SK-N-SH (cell line): Measurements from ENCODE around the gene ARL3. TPM values are rescaled to one million over a fixed set of nuclear protein-coding genes. Genes with fewer than 3 reads are reported as not detected.

Experiments
- CTCF ChIA-PET: fragments of 300-600, 350-600 bp; formaldehyde crosslinking; extraction: SDS; loops from one replicate; lab custom pipeline; 2021; lab: Yijun Ruan, JAX
- POLR2A ChIA-PET: fragments of 350-600 bp; sonication (Branson Sonifier 250); formaldehyde crosslinking; extraction: SDS; loops from one replicate; lab custom pipeline; 2020; ENCODE audit warnings: antibody characterized with exemption, inconsistent platforms; lab: Yijun Ruan, JAX
- DNase-seq: peaks from one replicate; pipeline ENCODE4 v3.0.0; 2012
- H2AFZ ChIP-seq: fragments of 200-600 bp; sonication (generic); 2 replicates; pipeline ENCODE4 v1.8.1; 2016; ENCODE audit warnings: antibody characterized with exemption, mild to moderate bottlenecking, low read depth
- H3F3A ChIP-seq: fragments of 200-600 bp; sonication (generic); replicated peaks from 2 replicates; pipeline ENCODE3; 2016; ENCODE audit warnings: antibody characterized with exemption, mild to moderate bottlenecking; ENCODE audit not compliant: insufficient read depth
- H3K27ac ChIP-seq, 2 experiments: fragments of 200-500 bp in 1 of 2; fragments of 200-600 bp in 1 of 2; sonication (Bioruptor generic) in 1 of 2; sonication (generic), shearing (Covaris generic) in 1 of 2; 2 replicates each; pipeline versions ENCODE4 v1.5.1 to v1.6.1; 2014 to 2016; ENCODE audit warnings: low read depth in 2 of 2, inconsistent platforms in 1 of 2, low read length in 1 of 2, mild to moderate bottlenecking in 1 of 2, mixed read lengths in 1 of 2
- H3K27me3 ChIP-seq: fragments of 200-600 bp; sonication (generic), shearing (Covaris generic); 2 replicates; pipeline ENCODE4 v1.6.1; 2016; ENCODE audit warnings: mixed run types; ENCODE audit not compliant: insufficient read depth
- H3K36me3 ChIP-seq, 2 experiments: fragments of 200-500 bp in 1 of 2; fragments of 200-600 bp in 1 of 2; sonication (Bioruptor generic) in 1 of 2; sonication (generic) in 1 of 2; replicated peaks in 1 of 2; 2 replicates each; pipeline versions ENCODE3 to v1.5.1; 2014 to 2016; ENCODE audit warnings: low read length in 1 of 2, mild to moderate bottlenecking in 1 of 2; ENCODE audit not compliant: insufficient read depth in 2 of 2, control insufficient read depth in 1 of 2
- H3K4me1 ChIP-seq, 2 experiments: fragments of 200-500 bp in 1 of 2; fragments of 200-600 bp in 1 of 2; sonication (Bioruptor generic) in 1 of 2; sonication (generic), shearing (Covaris generic) in 1 of 2; 2 replicates each; pipeline versions ENCODE4 v1.5.1 to v1.6.1; 2014 to 2016; ENCODE audit warnings: low read depth in 1 of 2, low read length in 1 of 2, mixed run types in 1 of 2; ENCODE audit not compliant: insufficient read depth in 2 of 2, control insufficient read depth in 1 of 2
- H3K4me2 ChIP-seq: fragments of 200-600 bp; sonication (generic), shearing (Covaris generic); 2 replicates; pipeline ENCODE4 v1.6.1; 2017; ENCODE audit warnings: mixed run types
- H3K4me3 ChIP-seq, 2 experiments: fragments of 200-500 bp in 1 of 2; fragments of 200-600 bp in 1 of 2; sonication (Bioruptor generic) in 1 of 2; sonication (generic), shearing (Covaris generic) in 1 of 2; 2 replicates each; pipeline versions ENCODE4 v1.5.1 to v1.8.1; 2014 to 2016; ENCODE audit warnings: low read depth in 2 of 2, inconsistent platforms in 1 of 2, low read length in 1 of 2, mild to moderate bottlenecking in 1 of 2, mixed read lengths in 1 of 2, moderate library complexity in 1 of 2
- H3K79me2 ChIP-seq: fragments of 200-600 bp; sonication (generic); 2 replicates; pipeline ENCODE4 v1.8.1; 2017; ENCODE audit warnings: mild to moderate bottlenecking; ENCODE audit not compliant: insufficient read depth
- H3K9ac ChIP-seq: fragments of 200-600 bp; sonication (generic); 2 replicates; pipeline ENCODE4 v1.6.1; 2017; ENCODE audit warnings: mixed run types
- H3K9me2 ChIP-seq: fragments of 200-600 bp; sonication (generic); 2 replicates; pipeline ENCODE4 v1.6.1; 2017; ENCODE audit warnings: mixed run types
- H3K9me3 ChIP-seq: fragments of 200-600 bp; sonication (generic); 2 replicates; pipeline ENCODE4 v1.6.1; 2017; ENCODE audit warnings: mixed run types, mild to moderate bottlenecking, moderate library complexity
- H4K20me1 ChIP-seq: fragments of 200-600 bp; sonication (generic); 2 replicates; pipeline ENCODE4 v1.6.1; 2017; ENCODE audit warnings: mild to moderate bottlenecking, mixed run types; ENCODE audit not compliant: insufficient read depth
- EP300 ChIP-seq, 2 experiments: IDR thresholded peaks; 2 replicates each; pipeline versions ENCODE4 v1.4.0 to v1.6.1; 2012; ENCODE audit warnings: borderline replicate concordance in 1 of 2, low read depth in 1 of 2, low read length in 1 of 2
- FOSL2 ChIP-seq: IDR thresholded peaks from 2 replicates; pipeline ENCODE4 v1.4.0; 2012; ENCODE audit warnings: low read depth, mild to moderate bottlenecking, moderate library complexity, borderline replicate concordance
- FOXM1 ChIP-seq: IDR thresholded peaks from 2 replicates; pipeline ENCODE4 v1.4.0; 2012; ENCODE audit warnings: low read depth, mild to moderate bottlenecking
- MEF2A ChIP-seq: IDR thresholded peaks from 2 replicates; pipeline ENCODE4 v1.4.0; 2012; ENCODE audit warnings: low read depth, borderline replicate concordance
- NFIC ChIP-seq: IDR thresholded peaks from 2 replicates; pipeline ENCODE4 v1.4.0; 2012; ENCODE audit warnings: borderline replicate concordance
- NRF1 ChIP-seq: IDR thresholded peaks from 2 replicates; pipeline ENCODE4 v1.6.1; 2012; ENCODE audit warnings: low read depth, mild to moderate bottlenecking, low read length
- RAD21 ChIP-seq: IDR thresholded peaks from 2 replicates; pipeline ENCODE4 v1.6.1; 2012; ENCODE audit warnings: mild to moderate bottlenecking, low read length
- SIN3A ChIP-seq: IDR thresholded peaks from 2 replicates; pipeline ENCODE4 v1.6.1; 2012; ENCODE audit warnings: low read depth, mild to moderate bottlenecking, low read length, moderate library complexity, borderline replicate concordance
- TCF12 ChIP-seq: IDR thresholded peaks from 2 replicates; pipeline ENCODE4 v1.4.0; 2012
- TEAD4 ChIP-seq: IDR thresholded peaks from 2 replicates; pipeline ENCODE4 v1.4.0; 2012; ENCODE audit warnings: mild to moderate bottlenecking, borderline replicate concordance; ENCODE audit not compliant: insufficient read depth
- YY1 ChIP-seq: IDR thresholded peaks from 2 replicates; pipeline ENCODE4 v1.4.0; 2012; ENCODE audit warnings: low read depth, mild to moderate bottlenecking
- WGBS: methylation state at CpG from one replicate; pipeline ENCODE4 v1.1.6; 2017; ENCODE audit warnings: low lambda C conversion rate; 5-methylcytosine and 5-hydroxymethylcytosine counted together
- polyA plus RNA-seq, 3 experiments: library from polyadenylated mRNA; depleted of rRNA; stranded (reverse); fragments of >200 nt; gene quantifications; 2 replicates each; pipeline ENCODE4 v1.2.3, GENCODE V29; 2012
- TF ChIP-seq, protein P1 (sequence below): IDR thresholded peaks from 2 replicates; pipeline ENCODE4 v1.4.0; 2012; ENCODE audit warnings: low read depth, borderline replicate concordance
- TF ChIP-seq, protein P2 (sequence below): IDR thresholded peaks from 2 replicates; pipeline ENCODE4 v1.6.1; 2012; ENCODE audit warnings: mild to moderate bottlenecking, low read depth, low read length, moderate library complexity
- TF ChIP-seq, protein P3 (sequence below): IDR thresholded peaks from 2 replicates; pipeline ENCODE4 v1.4.0; 2012; ENCODE audit warnings: low read depth
- TF ChIP-seq, protein P4 (sequence below): fragments of 150-350 bp; IDR thresholded peaks from 2 replicates; pipeline ENCODE4 v1.6.1; 2016; ENCODE audit warnings: mild to moderate bottlenecking, low read depth, low read length

The ARL3 gene
- polyA plus RNA-seq, 1 of the 3 experiments (the other 2 are of a cell fraction), result 11.2 TPM

DNA sequence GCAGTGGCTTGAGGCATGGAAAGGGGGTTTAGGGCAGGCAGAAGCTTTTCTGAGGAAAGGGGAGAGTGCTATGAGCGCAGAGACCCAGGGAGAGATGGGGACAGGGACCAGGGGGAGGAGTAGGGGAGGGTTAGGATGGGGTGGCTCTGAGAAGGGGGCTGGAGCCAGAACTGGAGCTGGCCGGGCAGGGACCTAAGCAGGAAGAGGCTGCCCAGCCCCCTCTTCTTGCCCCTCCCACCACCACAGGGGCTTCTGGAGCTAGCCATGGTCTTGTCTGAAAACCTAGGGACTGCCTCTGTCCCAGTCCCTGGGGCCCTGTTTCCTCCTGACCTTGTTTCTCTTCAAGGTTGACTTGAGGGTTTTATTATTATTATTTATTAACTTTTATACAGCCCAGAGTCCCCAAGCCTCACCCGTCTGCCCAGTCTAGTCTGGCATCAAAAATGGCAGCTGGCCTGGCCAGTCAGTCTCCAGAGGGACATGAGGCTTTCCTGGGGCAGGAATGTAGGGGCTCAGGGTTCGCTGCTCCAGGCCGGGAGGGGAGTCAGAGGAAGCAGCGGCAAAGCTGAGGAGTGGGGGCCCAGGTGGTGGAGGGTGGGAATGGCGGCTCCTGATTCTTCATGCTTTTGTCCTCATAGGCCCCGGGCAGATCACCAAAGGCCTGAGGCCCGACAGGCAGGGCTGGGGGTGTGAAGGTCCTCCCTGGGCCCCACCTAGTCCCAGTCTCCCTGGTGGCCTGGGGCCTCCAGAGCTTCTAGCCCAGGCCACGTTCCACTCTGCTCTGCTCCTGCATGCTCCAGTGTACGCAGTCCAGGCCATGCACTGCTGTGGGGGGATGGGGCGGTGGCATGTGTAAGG, 64.2 kb downstream of the ARL3 start (continued):
- TF ChIP-seq FOSL2 (no peak), NFIC (no peak)

DNA sequence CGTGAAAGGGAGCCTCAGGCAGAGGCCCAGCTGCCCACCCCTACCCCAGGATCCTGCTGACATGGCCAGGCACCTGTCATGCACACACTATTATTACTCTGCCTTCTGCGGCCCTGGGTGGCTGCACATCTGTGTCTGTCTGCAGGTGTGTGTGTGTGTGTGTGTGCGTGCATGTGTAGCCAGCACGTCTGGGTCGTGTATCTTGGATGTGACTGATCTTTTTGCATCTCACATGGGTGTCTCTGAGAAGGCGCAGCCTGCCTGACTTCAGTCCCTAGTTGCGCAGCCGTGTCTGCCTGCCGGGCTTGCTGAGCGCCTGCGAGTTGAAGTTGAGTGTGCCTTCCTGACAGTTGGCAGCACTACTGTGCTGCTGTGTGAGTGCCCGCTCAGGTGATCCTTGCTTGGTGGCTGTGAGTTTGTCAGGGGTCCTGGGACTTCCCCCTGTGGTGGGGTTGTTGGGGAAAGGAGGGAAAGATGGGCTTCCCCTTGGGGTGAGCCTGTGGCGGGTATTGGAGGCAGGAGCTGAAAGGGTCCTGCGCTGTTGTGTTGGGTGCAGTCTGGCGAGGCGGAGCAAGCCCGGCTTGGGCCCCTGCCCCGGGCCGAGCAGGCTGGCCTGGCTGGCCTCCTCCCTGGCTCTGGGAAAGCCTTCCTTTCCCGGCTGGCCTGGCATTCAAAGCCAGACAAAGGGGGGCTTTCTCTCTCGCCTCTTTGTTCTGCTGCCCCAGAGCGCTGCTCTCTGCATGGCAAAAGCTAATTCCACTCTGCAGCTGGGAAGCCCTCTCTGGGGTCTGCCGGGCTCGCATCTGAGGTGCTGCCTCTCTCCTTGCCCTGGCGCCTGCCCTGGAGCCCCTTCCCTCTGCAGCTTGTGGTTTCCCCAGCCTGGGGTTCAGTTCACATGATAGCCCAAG, 65.1 kb downstream of the ARL3 start:
- H3K4me1 ChIP-seq, result peaks cover 28 to 52% of the 10 kb centered on the region in 2 experiments; a peak in 3 of 4 replicates
- ChIA-PET CTCF (interaction anchor here (0.8 to 3.6 kb wide), 5 partner anchors 9 to 29 kb away, joined by 3 to 33 read pairs (median 5); no protein-coding TSS in a partner anchor), POLR2A (interaction anchor here (1.5 to 1.7 kb wide), 2 partner anchors 12 to 25 kb away, joined by 4 to 6 read pairs; no protein-coding TSS in a partner anchor)
- no peak overlapping the region for H2AFZ ChIP-seq
- peaks cover 91% of the 10 kb centered on the region for H4K20me1 ChIP-seq
- peak overlapping the region in 1 of 2 experiments; percentile 74; a peak in 2 of 4 replicates for H3K27ac ChIP-seq
- H3K4me3 ChIP-seq, result peak overlapping the region in 1 of 2 experiments; percentile 23; a peak in 2 of 4 replicates
- DNase-seq, result peak; percentile 58
- no peaks in the 10 kb centered on the region for H3K27me3 ChIP-seq
- no peaks in the 10 kb centered on the region for H3K9me3 ChIP-seq
- 86% methylated on average over 19 of the region's 25 CpGs for WGBS
- no peak overlapping the region for H3K9ac ChIP-seq
- H3K4me2 ChIP-seq, result peak overlapping the region; percentile 96
- peaks cover 20% of the 10 kb centered on the region for H3F3A ChIP-seq
- H3K79me2 ChIP-seq, result peaks cover 100% of the 10 kb centered on the region
- no peak for TF ChIP-seq FOXM1
- no peak for TF ChIP-seq NFIC
- TF ChIP-seq, protein P1, sequence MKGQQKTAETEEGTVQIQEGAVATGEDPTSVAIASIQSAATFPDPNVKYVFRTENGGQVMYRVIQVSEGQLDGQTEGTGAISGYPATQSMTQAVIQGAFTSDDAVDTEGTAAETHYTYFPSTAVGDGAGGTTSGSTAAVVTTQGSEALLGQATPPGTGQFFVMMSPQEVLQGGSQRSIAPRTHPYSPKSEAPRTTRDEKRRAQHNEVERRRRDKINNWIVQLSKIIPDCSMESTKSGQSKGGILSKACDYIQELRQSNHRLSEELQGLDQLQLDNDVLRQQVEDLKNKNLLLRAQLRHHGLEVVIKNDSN, result no peak
- no peak for TF ChIP-seq RAD21
- no peak for TF ChIP-seq YY1
- no peak for TF ChIP-seq NRF1
- no peak for TF ChIP-seq MEF2A
- TF ChIP-seq, protein P2, sequence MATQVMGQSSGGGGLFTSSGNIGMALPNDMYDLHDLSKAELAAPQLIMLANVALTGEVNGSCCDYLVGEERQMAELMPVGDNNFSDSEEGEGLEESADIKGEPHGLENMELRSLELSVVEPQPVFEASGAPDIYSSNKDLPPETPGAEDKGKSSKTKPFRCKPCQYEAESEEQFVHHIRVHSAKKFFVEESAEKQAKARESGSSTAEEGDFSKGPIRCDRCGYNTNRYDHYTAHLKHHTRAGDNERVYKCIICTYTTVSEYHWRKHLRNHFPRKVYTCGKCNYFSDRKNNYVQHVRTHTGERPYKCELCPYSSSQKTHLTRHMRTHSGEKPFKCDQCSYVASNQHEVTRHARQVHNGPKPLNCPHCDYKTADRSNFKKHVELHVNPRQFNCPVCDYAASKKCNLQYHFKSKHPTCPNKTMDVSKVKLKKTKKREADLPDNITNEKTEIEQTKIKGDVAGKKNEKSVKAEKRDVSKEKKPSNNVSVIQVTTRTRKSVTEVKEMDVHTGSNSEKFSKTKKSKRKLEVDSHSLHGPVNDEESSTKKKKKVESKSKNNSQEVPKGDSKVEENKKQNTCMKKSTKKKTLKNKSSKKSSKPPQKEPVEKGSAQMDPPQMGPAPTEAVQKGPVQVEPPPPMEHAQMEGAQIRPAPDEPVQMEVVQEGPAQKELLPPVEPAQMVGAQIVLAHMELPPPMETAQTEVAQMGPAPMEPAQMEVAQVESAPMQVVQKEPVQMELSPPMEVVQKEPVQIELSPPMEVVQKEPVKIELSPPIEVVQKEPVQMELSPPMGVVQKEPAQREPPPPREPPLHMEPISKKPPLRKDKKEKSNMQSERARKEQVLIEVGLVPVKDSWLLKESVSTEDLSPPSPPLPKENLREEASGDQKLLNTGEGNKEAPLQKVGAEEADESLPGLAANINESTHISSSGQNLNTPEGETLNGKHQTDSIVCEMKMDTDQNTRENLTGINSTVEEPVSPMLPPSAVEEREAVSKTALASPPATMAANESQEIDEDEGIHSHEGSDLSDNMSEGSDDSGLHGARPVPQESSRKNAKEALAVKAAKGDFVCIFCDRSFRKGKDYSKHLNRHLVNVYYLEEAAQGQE, result no peak
- TF ChIP-seq EP300 (IDR thresholded peaks at IDR 0.05; ENCODE audit: borderline replicate concordance in 1 of 2, low read depth in 1 of 2, low read length in 1 of 2), result no peak
- no peak for TF ChIP-seq TEAD4
- TF ChIP-seq, protein P3, sequence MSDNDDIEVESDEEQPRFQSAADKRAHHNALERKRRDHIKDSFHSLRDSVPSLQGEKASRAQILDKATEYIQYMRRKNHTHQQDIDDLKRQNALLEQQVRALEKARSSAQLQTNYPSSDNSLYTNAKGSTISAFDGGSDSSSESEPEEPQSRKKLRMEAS, result no peak
- TF ChIP-seq, protein P4, sequence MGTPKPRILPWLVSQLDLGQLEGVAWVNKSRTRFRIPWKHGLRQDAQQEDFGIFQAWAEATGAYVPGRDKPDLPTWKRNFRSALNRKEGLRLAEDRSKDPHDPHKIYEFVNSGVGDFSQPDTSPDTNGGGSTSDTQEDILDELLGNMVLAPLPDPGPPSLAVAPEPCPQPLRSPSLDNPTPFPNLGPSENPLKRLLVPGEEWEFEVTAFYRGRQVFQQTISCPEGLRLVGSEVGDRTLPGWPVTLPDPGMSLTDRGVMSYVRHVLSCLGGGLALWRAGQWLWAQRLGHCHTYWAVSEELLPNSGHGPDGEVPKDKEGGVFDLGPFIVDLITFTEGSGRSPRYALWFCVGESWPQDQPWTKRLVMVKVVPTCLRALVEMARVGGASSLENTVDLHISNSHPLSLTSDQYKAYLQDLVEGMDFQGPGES, result no peak
- no peak for TF ChIP-seq TCF12
- no peak for TF ChIP-seq SIN3A
- no peaks in the 10 kb centered on the region for H3K9me2 ChIP-seq
- H3K36me3 ChIP-seq, result peaks cover 11 to 13% of the 10 kb centered on the region in 2 experiments
